NCI-H1105 (cell line): ENCODE data around the gene GOLGA7B.

Experiments used
- DNase-seq: peaks from one replicate; lab custom pipeline; 2025; lab: John Stamatoyannopoulos, UW

The GOLGA7B gene

DNA sequence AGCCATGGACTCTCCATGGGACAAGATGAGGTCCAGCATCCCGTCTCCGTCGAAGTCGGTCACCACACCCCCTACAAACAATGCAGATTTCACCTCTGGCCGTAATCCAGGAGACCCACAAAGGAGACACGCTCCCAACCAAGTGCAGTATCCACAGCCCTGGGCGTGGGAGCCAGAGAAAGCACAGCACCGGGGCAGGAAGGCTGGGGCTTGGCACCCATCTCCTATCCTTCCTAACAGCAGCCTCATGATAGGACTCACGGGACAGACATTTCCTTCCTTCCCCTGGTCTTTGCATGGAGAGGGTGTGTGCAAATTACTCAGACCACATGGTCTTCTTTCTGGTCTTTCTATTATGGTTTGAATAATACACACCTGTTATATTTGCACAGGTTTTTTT lies 46.3 kb downstream of the GOLGA7B start:
- DNase-seq, result no peak

DNA sequence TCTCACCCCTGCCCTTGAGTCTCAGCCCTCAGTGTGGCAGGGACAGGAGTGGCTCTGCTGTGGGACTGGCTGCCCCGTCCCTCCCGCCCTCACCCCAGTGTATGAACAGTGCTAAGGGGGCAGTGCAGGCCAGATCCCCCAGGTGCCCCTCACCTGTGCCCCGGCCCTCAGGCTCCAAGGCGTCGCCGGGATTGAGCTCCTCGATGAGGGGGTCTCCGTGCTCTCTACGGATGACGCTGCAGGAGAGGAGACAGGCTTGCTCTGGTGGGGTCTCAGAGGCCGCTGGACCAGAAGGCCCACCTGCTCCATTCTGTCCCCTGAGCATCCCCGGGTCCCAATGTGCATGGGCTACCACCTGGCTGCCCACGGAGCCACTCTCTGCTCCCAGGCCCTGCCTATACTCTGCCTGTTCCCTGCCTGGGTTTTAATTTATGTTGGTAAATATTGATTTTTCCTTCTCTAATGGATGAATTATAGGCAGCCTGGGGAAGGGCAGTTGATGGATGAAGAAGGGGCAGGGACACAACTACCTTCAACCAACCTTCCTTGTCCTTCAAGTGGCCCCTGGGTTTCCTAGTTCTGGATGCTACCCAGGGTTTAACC lies 47.2 kb downstream of the GOLGA7B start:
- no peak for DNase-seq

- no peak for DNase-seq
Measured at GRCh38 chr10:97898429-97898828, 48.8 kb downstream of the GOLGA7B start.

DNA sequence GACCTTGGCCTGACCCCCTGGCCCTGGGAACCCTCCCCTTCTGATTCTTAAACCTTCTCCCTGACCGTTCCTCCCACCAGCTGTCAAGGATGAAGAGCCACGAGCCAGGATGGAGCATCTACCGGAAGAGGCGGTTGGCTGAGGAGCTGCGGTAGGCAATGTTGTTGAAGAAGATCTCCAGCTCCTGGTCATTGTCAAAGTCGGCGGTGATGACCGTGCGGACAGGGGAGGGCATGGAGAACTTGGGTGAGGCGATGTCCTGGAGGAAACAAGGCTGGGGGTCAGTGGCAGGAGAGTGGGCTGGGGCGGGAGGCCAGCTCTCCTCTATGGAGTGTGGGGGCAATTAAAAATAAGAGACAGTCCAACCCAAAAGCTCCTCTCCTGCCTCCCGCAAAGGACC lies 51.7 kb downstream of the GOLGA7B start:
- no peak for DNase-seq

DNA sequence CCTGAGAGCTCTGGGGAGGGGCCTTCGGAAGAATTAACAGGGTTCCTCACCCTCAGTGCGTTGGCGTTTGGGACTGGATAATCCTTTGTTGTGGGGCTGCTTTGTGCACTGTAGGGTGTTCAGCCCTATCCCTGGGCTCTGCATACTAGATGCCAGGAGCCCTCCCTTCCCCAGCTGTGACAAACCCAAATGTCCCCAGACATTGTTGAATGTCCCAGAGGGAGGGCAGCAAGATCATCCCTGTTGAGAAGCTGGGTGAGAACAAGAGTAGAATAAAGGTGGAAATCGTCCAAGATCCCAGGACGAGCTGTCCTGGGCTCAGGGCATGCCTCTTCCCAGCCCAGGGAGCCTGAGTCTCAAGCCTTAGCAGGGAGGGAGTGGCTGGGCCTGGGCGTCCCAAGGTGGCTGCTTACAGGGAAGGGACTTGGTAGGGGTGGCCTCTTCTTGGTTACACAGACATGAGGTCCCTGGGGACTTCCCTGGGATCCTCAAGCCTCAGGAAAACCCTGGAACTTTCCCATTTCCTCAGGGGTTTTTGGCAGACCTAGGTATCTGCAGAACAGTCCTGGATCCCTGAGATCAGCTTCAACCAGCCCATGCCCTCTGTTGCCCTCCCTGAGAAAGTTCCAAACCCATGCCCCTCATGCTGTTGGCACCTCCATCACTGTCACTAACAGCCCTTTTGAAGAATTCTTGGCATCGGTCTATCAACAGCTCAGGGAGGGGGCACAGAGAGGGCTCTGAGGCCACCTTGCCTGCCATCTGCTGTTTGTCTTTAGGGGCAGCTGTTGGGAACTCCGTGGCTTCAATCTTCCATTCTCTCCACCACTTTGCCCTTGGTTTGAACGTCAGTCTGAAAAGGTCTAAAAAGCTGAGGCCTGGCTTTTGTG lies 53.7 kb downstream of the GOLGA7B start:
- peak; percentile 38 for DNase-seq

GRCh38 chr10:97904018-97904381 lies 54.4 kb downstream of the GOLGA7B start:
- DNase-seq, result no peak

DNA sequence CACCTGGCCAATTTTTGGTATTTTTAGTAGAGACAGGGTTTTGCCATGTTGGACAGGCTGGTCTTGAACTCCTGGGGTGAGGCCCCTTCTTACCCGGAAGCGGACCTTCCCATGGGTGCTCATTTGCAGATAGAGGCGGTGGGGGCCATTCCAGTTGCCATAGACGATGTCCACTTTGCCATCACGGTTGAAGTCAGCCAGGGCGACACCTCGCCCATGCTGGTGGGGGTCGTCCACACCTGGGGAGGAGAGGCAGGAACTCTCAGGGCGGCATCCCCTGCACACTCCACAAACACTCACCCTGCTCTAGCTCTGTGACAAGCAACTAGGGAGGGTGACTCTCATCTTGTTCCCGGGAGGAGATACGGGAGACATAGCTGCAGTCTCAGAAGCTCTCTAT lies 54.9 kb downstream of the GOLGA7B start:
- DNase-seq, result no peak

GRCh38 chr10:97905276-97905675 lies 55.6 kb downstream of the GOLGA7B start:
- DNase-seq, result no peak

- no peak for DNase-seq
Measured at GRCh38 chr10:97907211-97907610, 57.6 kb downstream of the GOLGA7B start.

GRCh38 chr10:97907830-97908229 lies 58.2 kb downstream of the GOLGA7B start:
- no peak for DNase-seq

GRCh38 chr10:97910661-97911060 lies 61.0 kb downstream of the GOLGA7B start:
- DNase-seq, result no peak

DNA sequence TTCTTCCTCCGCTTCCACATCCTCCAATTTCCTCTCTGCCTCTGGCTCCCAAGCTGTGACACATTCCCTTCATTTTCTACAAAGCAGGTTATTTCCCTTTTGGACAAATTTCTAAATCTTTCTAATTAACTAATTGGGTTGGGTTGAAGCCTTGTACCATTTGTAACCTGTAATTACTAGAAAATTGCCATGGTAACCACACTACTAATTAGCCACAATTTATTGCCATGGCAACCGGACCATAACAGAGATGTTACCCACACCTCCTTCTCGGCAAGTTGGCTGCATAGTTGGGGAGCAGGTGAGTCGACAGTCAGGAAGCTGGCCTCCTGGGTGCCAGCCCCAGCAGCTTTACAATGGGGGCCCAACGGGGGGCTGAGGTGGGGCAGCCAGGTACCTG lies 61.6 kb downstream of the GOLGA7B start:
- peak; percentile 80 for DNase-seq

DNA sequence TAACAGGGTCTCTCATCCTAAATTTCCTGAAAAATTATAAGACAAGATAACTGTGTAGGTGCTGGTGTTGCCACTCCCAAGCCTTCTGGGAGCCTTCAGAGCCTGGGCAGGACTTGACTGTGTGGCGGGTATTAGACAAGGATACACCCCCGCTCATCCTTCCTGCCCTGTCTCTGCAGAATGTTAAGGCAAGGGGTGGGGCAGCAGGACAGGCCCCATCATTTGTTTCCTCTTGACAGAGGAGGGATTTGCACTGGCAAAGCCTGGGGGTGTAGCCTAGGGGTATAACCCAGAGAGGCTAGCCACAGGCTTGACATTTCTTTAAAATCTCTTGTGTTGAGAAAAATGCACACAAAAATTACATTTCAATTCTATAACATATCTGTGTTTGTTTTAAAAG lies 63.5 kb downstream of the GOLGA7B start:
- DNase-seq, result no peak

GRCh38 chr10:97913614-97914013 lies 64.0 kb downstream of the GOLGA7B start:
- no peak for DNase-seq

DNA sequence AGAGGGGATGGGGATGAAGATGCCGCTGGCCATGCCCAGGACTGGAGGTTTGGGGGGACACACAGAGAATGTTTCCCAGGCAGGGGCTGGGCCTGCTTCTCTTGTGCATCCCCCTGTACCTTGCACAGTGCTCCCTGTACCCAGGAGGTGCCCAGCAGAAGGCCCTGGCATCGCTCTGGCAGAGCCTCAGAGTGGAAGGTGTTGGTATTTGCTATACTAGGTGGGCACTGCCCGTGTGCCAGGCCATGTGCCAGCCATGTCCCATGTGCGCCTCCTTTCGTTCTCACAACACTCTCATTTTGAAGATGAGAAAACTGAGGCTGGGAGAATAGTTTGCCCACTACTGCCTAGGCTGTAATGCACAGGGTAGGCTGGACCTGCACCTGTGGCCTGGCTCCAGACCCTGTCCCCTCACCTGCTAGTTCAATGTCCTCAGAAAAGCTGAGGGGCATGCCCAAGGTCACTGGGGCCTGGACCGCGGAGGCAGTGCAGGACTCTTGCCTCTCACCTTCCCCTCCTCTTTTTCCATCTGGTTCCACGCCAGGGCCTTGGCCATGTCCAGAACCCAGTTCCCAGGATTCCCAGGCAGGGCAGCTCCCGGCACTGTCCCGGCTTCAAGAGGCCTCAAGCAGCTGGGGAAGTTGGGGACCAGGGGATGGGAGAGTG lies 64.7 kb downstream of the GOLGA7B start:
- DNase-seq, result no peak

GRCh38 chr10:97914837-97915211 lies 65.2 kb downstream of the GOLGA7B start:
- DNase-seq, result peak; percentile 62

DNA sequence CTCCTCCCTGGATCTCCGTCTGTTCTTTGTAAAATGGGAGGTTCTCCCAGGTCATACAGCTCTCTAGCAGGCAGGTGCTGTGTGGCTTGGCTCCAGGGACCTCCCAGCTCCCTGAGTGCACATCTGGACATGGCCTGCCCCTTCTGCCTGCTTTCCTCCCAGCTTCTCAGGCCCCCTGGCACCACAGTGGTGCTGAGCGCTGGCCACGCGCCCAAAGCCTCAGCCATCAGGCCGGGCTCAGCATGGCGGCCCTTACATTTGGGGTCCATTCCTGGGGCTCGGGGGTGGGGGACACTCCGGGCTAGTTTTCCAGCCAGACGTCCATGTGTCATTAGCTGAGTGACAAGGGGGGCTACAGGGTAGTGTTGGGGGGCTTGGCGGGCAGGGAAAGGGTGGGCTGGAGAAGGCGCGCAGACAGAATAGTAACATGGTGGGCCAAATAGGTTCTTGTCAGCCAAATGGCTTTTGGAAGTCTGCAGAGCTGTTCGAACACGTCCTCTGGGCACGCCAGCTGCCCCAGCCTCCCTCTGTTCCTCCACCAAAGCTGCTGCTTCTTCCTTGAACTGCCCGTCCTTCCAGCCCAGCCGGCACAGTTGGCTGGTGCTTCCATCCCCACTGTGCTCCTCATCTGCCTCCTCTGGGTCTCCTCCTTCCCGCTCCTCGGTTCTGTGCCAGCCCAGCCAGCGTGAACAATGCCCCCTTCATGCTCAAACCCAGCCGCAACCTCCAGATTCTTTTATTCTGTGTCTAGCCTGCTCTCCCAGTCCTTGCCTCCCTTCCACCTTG lies 65.9 kb downstream of the GOLGA7B start:
- peak; percentile 52 for DNase-seq

GRCh38 chr10:97916586-97916985 lies 66.9 kb downstream of the GOLGA7B start:
- DNase-seq, result no peak

DNA sequence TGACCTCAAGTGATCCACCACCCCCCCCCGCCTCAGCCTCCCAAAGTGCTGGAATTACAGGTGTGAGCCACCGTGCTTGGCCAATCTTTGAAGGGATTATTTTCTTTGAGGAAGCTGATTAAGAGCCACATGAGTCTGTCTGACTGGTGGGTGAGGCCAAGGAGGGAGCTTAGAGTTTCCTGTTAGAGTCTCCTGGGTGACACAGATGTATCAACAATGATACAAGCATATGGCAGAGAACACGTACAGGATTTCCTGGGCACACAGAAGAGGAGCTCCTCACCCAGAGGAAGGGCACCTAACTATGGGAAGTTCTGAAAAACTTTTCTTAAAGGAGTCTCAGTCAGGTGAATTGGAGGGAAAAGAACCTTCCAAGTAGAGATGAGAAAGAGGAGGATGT lies 69.4 kb downstream of the GOLGA7B start:
- no peak for DNase-seq

GRCh38 chr10:97920865-97921264 lies 71.2 kb downstream of the GOLGA7B start:
- DNase-seq, result no peak
